Smooth muscle cell (in vitro differentiated cells): ENCODE results near the gene FOXK1. TPM values are rescaled to one million over a fixed set of nuclear protein-coding genes. Genes with fewer than 3 reads are reported as not detected.

Experiments used
- DNase-seq: peaks from one replicate; lab custom pipeline; 2025; ENCODE audit not compliant: unreplicated experiment; lab: John Stamatoyannopoulos, UW
- H2AFZ ChIP-seq: fragments of 200-600 bp; sonication (generic); 2 replicates; pipeline ENCODE4 v1.6.0; 2016; ENCODE audit warnings: antibody characterized with exemption, low read depth, mild to moderate bottlenecking
- H3F3A ChIP-seq: fragments of 200-600 bp; sonication (generic); 2 replicates; pipeline ENCODE4 v1.6.0; 2017; ENCODE audit warnings: antibody characterized with exemption, low read depth
- H3K27ac ChIP-seq: fragments of 200-600 bp; sonication (generic); 2 replicates; pipeline ENCODE4 v1.5.1; 2016; ENCODE audit warnings: low read depth, mild to moderate bottlenecking
- H3K27me3 ChIP-seq: fragments of 200-600 bp; sonication (generic); 2 replicates; pipeline ENCODE4 v1.6.1; 2016; ENCODE audit warnings: low read depth, mild to moderate bottlenecking
- H3K36me3 ChIP-seq: fragments of 200-600 bp; sonication (generic); 2 replicates; pipeline ENCODE4 v1.5.1; 2016; ENCODE audit warnings: low read depth
- H3K4me1 ChIP-seq: fragments of 200-600 bp; sonication (generic); 2 replicates; pipeline ENCODE4 v1.5.1; 2016; ENCODE audit warnings: low read depth
- H3K4me2 ChIP-seq: fragments of 200-600 bp; sonication (generic); 2 replicates; pipeline ENCODE4 v1.6.0; 2016; ENCODE audit warnings: mild to moderate bottlenecking
- H3K4me3 ChIP-seq: fragments of 200-600 bp; sonication (generic); 2 replicates; pipeline ENCODE4 v1.5.1; 2016; ENCODE audit warnings: mild to moderate bottlenecking
- H3K79me2 ChIP-seq: fragments of 200-600 bp; sonication (generic); 2 replicates; pipeline ENCODE4 v1.6.0; 2016; ENCODE audit warnings: low read depth, mild to moderate bottlenecking
- H3K9ac ChIP-seq: fragments of 200-600 bp; sonication (generic); 2 replicates; pipeline ENCODE4 v1.6.0; 2016; ENCODE audit warnings: low read depth
- H3K9me3 ChIP-seq: fragments of 200-600 bp; sonication (generic); replicated peaks from 2 replicates; pipeline ENCODE4 v1.5.1; 2016; ENCODE audit warnings: low read depth
- H4K20me1 ChIP-seq: fragments of 200-600 bp; sonication (generic); 2 replicates; pipeline ENCODE4 v1.6.0; 2016; ENCODE audit warnings: low read depth
- CTCF ChIP-seq: fragments of 200-600 bp; sonication (generic); IDR thresholded peaks from 2 replicates; pipeline ENCODE4 v1.5.1; 2017; ENCODE audit warnings: borderline replicate concordance, mild to moderate bottlenecking, antibody characterized with exemption; ENCODE audit not compliant: insufficient read depth, poor library complexity, severe bottlenecking
- WGBS: methylation state at CpG from one replicate; pipeline ENCODE4 v1.1.7; 2016; ENCODE audit warnings: low lambda C conversion rate; 5-methylcytosine and 5-hydroxymethylcytosine counted together
- polyA plus RNA-seq: library from polyadenylated mRNA; unstranded; fragments of >200 nt; fragmentation: Nextera tagmentation; extraction: Ambion mirVana; gene quantifications from 2 replicates; pipeline ENCODE4 v1.2.1, GENCODE V29; 2016
- total RNA-seq: library from RNA; depleted of rRNA; stranded (reverse); fragments of >200 nt; gene quantifications from 2 replicates; pipeline ENCODE4 v1.2.3, GENCODE V29; 2014

Gene FOXK1
- total and polyA plus RNA-seq, 2 experiments from 2014 or later = 6.0 to 11.6 TPM

- peak overlapping the region; percentile 86 for H3K27ac ChIP-seq
- no peak for TF ChIP-seq CTCF
- H3K9me3 ChIP-seq = no peaks in the 10 kb centered on the region
- H2AFZ ChIP-seq = no peak overlapping the region
- no peaks in the 10 kb centered on the region for H3K36me3 ChIP-seq
- peak overlapping the region; percentile 77 for H3K9ac ChIP-seq
- H3K4me3 ChIP-seq = no peak overlapping the region
- DNase-seq = no peak
- peaks cover 2% of the 10 kb centered on the region for H3F3A ChIP-seq
- no peaks in the 10 kb centered on the region for H3K27me3 ChIP-seq
- H4K20me1 ChIP-seq = peaks cover 60% of the 10 kb centered on the region
- H3K4me2 ChIP-seq = peak overlapping the region; percentile 83
- H3K79me2 ChIP-seq = peaks cover 85% of the 10 kb centered on the region
- peaks cover 7% of the 10 kb centered on the region for H3K4me1 ChIP-seq
- WGBS = 74% methylated on average over 6 of the region's 6 CpGs
These were observed 42.5 kb downstream of the FOXK1 start for GRCh38 chr7:4724648-4725013.

- Histone ChIP-seq H4K20me1 (peaks cover 54% of the 10 kb centered on the region), H3F3A (peaks cover 2% of the 10 kb centered on the region), H3K4me1 (peaks cover 7% of the 10 kb centered on the region), H3K36me3 (no peaks in the 10 kb centered on the region), H3K27ac (peak overlapping the region; percentile 86), H2AFZ (peak overlapping the region; percentile 40), H3K27me3 (no peaks in the 10 kb centered on the region), H3K79me2 (peaks cover 85% of the 10 kb centered on the region), H3K9ac (peak overlapping the region; percentile 77), H3K4me2 (peak overlapping the region; percentile 83), H3K4me3 (peak overlapping the region; percentile 24), H3K9me3 (no peaks in the 10 kb centered on the region)
- peak; percentile 23 for DNase-seq
- WGBS = 49% methylated on average over 48 of the region's 48 CpGs
- TF ChIP-seq CTCF = no peak
These were observed 43.1 kb downstream of the FOXK1 start for GRCh38 chr7:4725014-4725849.

GRCh38 chr7:4725850-4726450 is 43.9 kb downstream of the FOXK1 start:
- Histone ChIP-seq H3K4me2 (peak overlapping the region; percentile 83), H3K4me1 (peaks cover 7% of the 10 kb centered on the region), H2AFZ (peak overlapping the region; percentile 40), H3K4me3 (peak overlapping the region; percentile 24), H4K20me1 (peaks cover 53% of the 10 kb centered on the region), H3K27ac (peak overlapping the region; percentile 86), H3K79me2 (peaks cover 84% of the 10 kb centered on the region), H3K9me3 (no peaks in the 10 kb centered on the region), H3K36me3 (no peaks in the 10 kb centered on the region), H3K9ac (peak overlapping the region; percentile 77), H3K27me3 (no peaks in the 10 kb centered on the region), H3F3A (peaks cover 2% of the 10 kb centered on the region)
- 67% methylated on average over 15 of the region's 15 CpGs for WGBS
- no peak for DNase-seq
- no peak for TF ChIP-seq CTCF
